Measurements from ENCODE around the gene MAPRE3.

Gene MAPRE3

GRCh38 chr2:26982102-26982742 is 11.8 kb downstream of the MAPRE3 start:
- peak; percentile 88 for DNase-seq (ENCODE audit: low read depth)
- no peak overlapping the region for H3K4me3 ChIP-seq (ENCODE audit: low read depth, low read length)
- peak; percentile 57 for TF ChIP-seq CTCF (IDR thresholded peaks at IDR 0.05; ENCODE audit: control insufficient read depth, extremely low read depth, insufficient read depth)

GRCh38 chr2:26983746-26984145 is 13.3 kb downstream of the MAPRE3 start:
- no peak overlapping the region for H3K4me3 ChIP-seq (ENCODE audit: low read depth, low read length)
- DNase-seq (ENCODE audit: low read depth): no peak
- no peak for TF ChIP-seq CTCF (IDR thresholded peaks at IDR 0.05; ENCODE audit: control insufficient read depth, extremely low read depth, insufficient read depth)

GRCh38 chr2:26985807-26986206 is 15.4 kb downstream of the MAPRE3 start:
- H3K4me3 ChIP-seq (ENCODE audit: low read depth, low read length): no peak overlapping the region
- DNase-seq (ENCODE audit: low read depth): no peak
- TF ChIP-seq CTCF (IDR thresholded peaks at IDR 0.05; ENCODE audit: control insufficient read depth, extremely low read depth, insufficient read depth): no peak

- no peak overlapping the region for H3K4me3 ChIP-seq (ENCODE audit: low read depth, low read length)
- TF ChIP-seq CTCF (IDR thresholded peaks at IDR 0.05; ENCODE audit: control insufficient read depth, extremely low read depth, insufficient read depth): no peak
- no peak for DNase-seq (ENCODE audit: low read depth)
These were observed 16.1 kb downstream of the MAPRE3 start for GRCh38 chr2:26986576-26986975.

GRCh38 chr2:26988058-26988860 is 17.8 kb downstream of the MAPRE3 start:
- DNase-seq (ENCODE audit: low read depth): no peak
- H3K4me3 ChIP-seq (ENCODE audit: low read depth, low read length): no peak overlapping the region
- no peak for TF ChIP-seq CTCF (IDR thresholded peaks at IDR 0.05; ENCODE audit: control insufficient read depth, extremely low read depth, insufficient read depth)

- DNase-seq (ENCODE audit: low read depth): no peak
- TF ChIP-seq CTCF (IDR thresholded peaks at IDR 0.05; ENCODE audit: control insufficient read depth, extremely low read depth, insufficient read depth): no peak
- no peak overlapping the region for H3K4me3 ChIP-seq (ENCODE audit: low read depth, low read length)
These were observed 18.7 kb downstream of the MAPRE3 start for GRCh38 chr2:26989156-26989555.

Data from LNCaP clone FGC (cell line).